NT2/D1 (cell line): Measurements from ENCODE around the gene KLRG1.

ENCODE experiments used
- DNase-seq: peaks from one replicate; pipeline ENCODE4 v3.0.0-alpha.2; 2011; ENCODE audit warnings: low read depth, low spot score
- H3K27me3 ChIP-seq: 2 replicates; pipeline ENCODE4 v1.6.0; 2011; ENCODE audit warnings: mild to moderate bottlenecking; ENCODE audit not compliant: insufficient read length, insufficient read depth
- H3K36me3 ChIP-seq: 2 replicates; pipeline ENCODE4 v1.6.1; 2011; ENCODE audit warnings: mild to moderate bottlenecking, low read length, mixed read lengths; ENCODE audit not compliant: insufficient read depth, insufficient read length
- H3K4me1 ChIP-seq: 2 replicates; pipeline ENCODE4 v1.5.1; 2011; ENCODE audit not compliant: insufficient read depth, insufficient read length
- H3K4me3 ChIP-seq: 2 replicates; pipeline ENCODE4 v1.5.1; 2011; ENCODE audit warnings: low read depth; ENCODE audit not compliant: insufficient read length
- H3K9ac ChIP-seq: 2 replicates; pipeline ENCODE4 v1.6.0; 2011; ENCODE audit warnings: low read depth; ENCODE audit not compliant: insufficient read length
- H3K9me3 ChIP-seq: 2 replicates; pipeline ENCODE4 v1.5.1; 2011; ENCODE audit warnings: mild to moderate bottlenecking, low read length; ENCODE audit not compliant: insufficient read depth
- SUZ12 ChIP-seq: IDR thresholded peaks from 2 replicates; pipeline ENCODE4 v1.6.1; 2011; ENCODE audit not compliant: insufficient read length, insufficient read depth; ENCODE audit errors: extremely low read depth
- YY1 ChIP-seq: IDR thresholded peaks from 2 replicates; pipeline ENCODE4 v1.6.1; 2011; ENCODE audit not compliant: insufficient read length, insufficient read depth
- ZNF274 ChIP-seq: IDR thresholded peaks from 2 replicates; pipeline ENCODE4 v1.6.1; 2011; ENCODE audit warnings: mild to moderate bottlenecking, low read depth, low read length

Gene KLRG1

GRCh38 chr12:8989413-8989812 lies at the start of gene KLRG1:
TSS of gene KLRG1 (plus strand) at chr12:8989546. CDS start at chr12:8989636, 90 bp downstream.
- Histone ChIP-seq H3K27me3 (no peaks in the 10 kb centered on the region), H3K4me1 (no peaks in the 10 kb centered on the region), H3K9me3 (no peaks in the 10 kb centered on the region), H3K4me3 (no peak within 1 kb of the TSS), H3K36me3 (no peaks in the 10 kb centered on the region), H3K9ac (no peak within 1 kb of the TSS)
- no peak for TF ChIP-seq YY1
- no peak for TF ChIP-seq SUZ12
- no peak for TF ChIP-seq ZNF274
- DNase-seq: no peak

DNA sequence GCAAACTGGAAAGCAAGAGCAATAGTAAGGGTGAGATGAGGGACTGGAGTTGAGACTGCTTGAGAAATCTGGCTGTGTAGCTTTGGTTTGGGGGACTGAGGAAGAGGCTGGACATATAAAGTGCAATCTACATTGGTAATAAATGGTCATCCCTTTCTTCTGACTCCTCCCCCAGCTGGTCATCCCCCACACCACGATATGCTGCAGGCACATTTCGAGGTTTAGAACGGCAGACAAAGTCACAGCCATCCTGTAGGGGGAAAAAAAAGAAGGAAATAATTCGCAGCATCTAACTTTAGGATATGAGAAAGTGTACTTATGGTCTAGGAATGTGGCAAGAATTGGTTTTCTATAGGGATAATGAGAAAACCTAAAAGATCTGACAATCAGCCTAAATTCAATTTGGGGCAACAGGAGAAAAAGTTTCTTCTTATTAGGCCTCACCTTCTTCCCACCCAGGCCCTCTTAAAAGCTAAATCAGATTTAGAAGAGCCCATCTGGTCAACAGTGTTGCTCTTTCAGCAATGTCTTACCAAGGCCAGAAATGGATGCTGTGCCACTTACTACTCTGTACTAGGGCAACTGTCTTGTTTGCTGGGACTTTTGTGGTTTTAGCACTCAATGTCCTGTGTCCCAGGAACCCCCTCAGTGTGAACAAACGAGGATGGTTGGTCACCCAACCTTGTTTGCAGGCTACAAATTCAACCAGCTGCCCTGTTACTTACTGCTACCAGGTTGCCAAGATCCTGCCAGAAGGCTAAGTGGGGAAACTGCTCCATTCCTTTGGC lies 47.5 kb upstream of the KLRG1 start:
- DNase-seq: no peak
- no peak overlapping the region for H3K9ac ChIP-seq
- H3K9me3 ChIP-seq: no peaks in the 10 kb centered on the region
- no peaks in the 10 kb centered on the region for H3K27me3 ChIP-seq
- H3K36me3 ChIP-seq: peaks cover 80% of the 10 kb centered on the region
- no peak overlapping the region for H3K4me3 ChIP-seq
- no peak for TF ChIP-seq YY1
- no peak for TF ChIP-seq ZNF274
- no peak for TF ChIP-seq SUZ12
- no peaks in the 10 kb centered on the region for H3K4me1 ChIP-seq

- Histone ChIP-seq H3K4me3 (no peak overlapping the region), H3K36me3 (peaks cover 71% of the 10 kb centered on the region), H3K27me3 (no peaks in the 10 kb centered on the region), H3K9me3 (no peaks in the 10 kb centered on the region), H3K4me1 (no peaks in the 10 kb centered on the region), H3K9ac (no peak overlapping the region)
- DNase-seq: no peak
- TF ChIP-seq ZNF274 (no peak), YY1 (no peak), SUZ12 (no peak)
These were observed 45.7 kb upstream of the KLRG1 start for GRCh38 chr12:8943565-8944186.

DNA sequence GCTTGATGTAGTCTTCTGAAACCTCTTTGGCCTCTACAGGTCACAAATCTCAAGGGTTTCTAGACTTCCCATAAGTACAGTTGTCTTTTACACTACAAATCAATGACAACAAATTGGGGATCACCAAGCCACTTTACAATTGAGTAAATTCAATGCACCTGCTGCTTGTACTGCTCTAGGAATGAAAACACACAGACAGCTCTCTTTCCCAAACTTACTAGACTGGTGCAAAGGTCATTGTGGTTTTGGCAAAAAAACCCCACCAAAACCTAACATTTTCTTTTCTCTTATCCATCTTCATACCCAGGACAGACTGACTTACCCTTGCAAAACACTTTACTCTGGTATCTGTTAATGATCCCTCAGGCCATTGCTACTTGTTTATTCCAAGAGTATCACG lies 42.6 kb upstream of the KLRG1 start:
- Histone ChIP-seq H3K4me3 (no peak overlapping the region), H3K9me3 (no peaks in the 10 kb centered on the region), H3K27me3 (no peaks in the 10 kb centered on the region), H3K9ac (no peak overlapping the region), H3K4me1 (no peaks in the 10 kb centered on the region), H3K36me3 (peaks cover 59% of the 10 kb centered on the region)
- no peak for DNase-seq
- TF ChIP-seq ZNF274 (no peak), SUZ12 (no peak), YY1 (no peak)

DNA sequence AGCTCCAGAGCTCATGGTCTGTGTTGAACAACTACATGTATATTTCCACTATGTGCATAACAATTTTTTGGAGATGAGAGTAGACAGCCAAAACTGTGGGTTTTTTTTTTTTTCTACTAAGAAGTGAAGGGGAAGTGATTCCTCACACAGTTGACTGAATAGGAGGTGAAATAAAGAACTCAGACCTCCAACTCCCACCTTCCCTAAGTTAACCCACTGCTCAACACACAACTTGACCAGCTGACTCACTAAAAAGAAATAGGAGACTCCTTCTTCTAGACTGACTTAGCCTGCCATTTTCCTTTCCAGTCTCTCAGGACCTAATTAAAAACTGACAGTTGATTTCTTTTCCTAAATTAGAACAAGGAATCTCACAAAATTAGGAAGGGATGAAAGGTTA lies 41.6 kb upstream of the KLRG1 start:
- no peak for DNase-seq
- Histone ChIP-seq H3K9ac (no peak overlapping the region), H3K4me1 (no peaks in the 10 kb centered on the region), H3K36me3 (peaks cover 49% of the 10 kb centered on the region), H3K4me3 (peak overlapping the region; percentile 91), H3K27me3 (no peaks in the 10 kb centered on the region), H3K9me3 (peaks cover 6% of the 10 kb centered on the region; the same call in 1 of the 2 replicates)
- no peak for TF ChIP-seq SUZ12
- no peak for TF ChIP-seq ZNF274
- no peak for TF ChIP-seq YY1

- Histone ChIP-seq H3K4me3 (peak overlapping the region; percentile 91), H3K36me3 (peaks cover 46% of the 10 kb centered on the region), H3K4me1 (no peaks in the 10 kb centered on the region), H3K27me3 (no peaks in the 10 kb centered on the region), H3K9ac (peak overlapping the region; percentile 92), H3K9me3 (peaks cover 17% of the 10 kb centered on the region)
- peak; percentile 55 for DNase-seq
- no peak for TF ChIP-seq YY1
- no peak for TF ChIP-seq SUZ12
- no peak for TF ChIP-seq ZNF274
These were observed 40.5 kb upstream of the KLRG1 start for GRCh38 chr12:8948701-8949341.

DNA sequence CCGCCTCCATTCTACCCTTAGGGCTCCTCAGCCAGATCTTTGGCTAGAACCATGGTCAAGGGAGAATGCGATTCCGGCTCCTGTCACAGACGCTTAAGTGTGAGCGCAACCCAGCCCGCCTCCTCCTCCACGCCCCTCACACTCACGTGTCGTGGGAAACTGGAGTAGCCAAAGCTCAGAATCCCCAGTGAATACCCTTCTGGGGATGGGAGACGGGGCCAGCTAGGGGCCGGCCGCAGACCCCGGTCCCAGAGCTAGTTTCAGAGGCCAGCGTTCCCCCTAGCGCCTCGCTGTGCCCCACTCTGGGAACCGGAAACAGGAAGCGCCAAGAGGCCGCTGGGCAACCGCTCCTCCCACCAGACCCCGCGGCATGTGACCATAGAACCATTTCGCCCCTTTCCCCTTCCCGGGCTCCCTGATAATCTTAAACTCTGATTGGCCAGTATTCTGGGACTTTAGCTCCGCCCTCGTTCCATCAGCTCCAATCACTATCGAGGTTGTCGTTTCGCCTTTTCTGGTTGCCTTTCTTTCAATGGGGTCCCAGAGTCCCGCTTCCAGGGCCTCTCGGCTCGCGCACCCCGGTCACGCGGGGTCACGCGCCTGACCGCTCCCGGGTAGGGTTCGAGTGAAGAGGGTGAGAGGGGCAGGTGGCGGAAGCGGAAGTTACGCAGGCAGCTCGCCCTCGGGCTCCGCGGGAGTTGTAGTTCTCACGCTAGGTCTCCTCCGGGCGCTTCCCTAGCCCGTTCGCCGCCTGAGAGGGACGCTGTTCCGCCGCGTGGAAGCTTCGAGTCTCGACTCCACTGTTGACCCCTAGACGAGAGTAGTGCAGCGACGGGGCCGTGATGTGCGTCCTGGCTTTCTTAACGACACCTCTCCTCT lies 39.8 kb upstream of the KLRG1 start, which contains the start of gene M6PR:
TSS of gene M6PR (minus strand) at position 304 of the 879 bp plus-strand sequence. CDS start 3,241 bp downstream, outside the sequence.
- H3K9ac ChIP-seq: peak within 1 kb of the TSS; percentile 92
- H3K27me3 ChIP-seq: no peaks in the 10 kb centered on the region
- peak; percentile 100 for DNase-seq
- no peaks in the 10 kb centered on the region for H3K4me1 ChIP-seq
- H3K36me3 ChIP-seq: peaks cover 40% of the 10 kb centered on the region
- H3K4me3 ChIP-seq: peak within 1 kb of the TSS; percentile 91
- TF ChIP-seq YY1: no peak
- TF ChIP-seq SUZ12: no peak
- no peak for TF ChIP-seq ZNF274
- peaks cover 25% of the 10 kb centered on the region for H3K9me3 ChIP-seq
